Measurements from ENCODE around the gene PYCR2. TPM values are rescaled to one million over a fixed set of nuclear protein-coding genes. Genes with fewer than 3 reads are reported as not detected.

The PYCR2 gene
- total RNA-seq, 1 experiment from 2014 or later, result 173 TPM

DNA sequence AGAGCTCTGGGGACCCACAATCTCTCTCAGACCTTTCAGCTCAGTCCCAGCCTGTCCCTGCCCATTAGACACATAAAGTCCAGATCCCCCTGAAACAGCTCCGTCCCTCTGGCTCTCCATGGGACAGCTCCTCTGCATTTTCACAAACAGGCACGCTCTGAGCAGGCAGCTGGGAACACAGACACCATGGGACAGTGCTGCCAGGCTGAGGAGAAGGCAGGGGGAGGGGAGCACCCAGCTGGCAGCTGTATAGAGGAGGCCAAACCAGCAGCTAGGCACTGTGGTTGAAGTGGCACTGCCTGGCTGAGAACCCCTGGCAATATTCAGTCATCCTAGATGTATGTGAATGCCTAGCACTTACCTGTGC is 43.8 kb downstream of the PYCR2 start:
- H3K27me3 Mint-ChIP-seq (ENCODE audit: insufficient read depth, unreplicated experiment), result no peaks in the 10 kb centered on the region
- peaks cover 63% of the 10 kb centered on the region for H3K4me1 Mint-ChIP-seq (ENCODE audit: insufficient read depth, unreplicated experiment)
- peak overlapping the region; percentile 91 for H3K4me3 Mint-ChIP-seq (ENCODE audit: unreplicated experiment)
- no peaks in the 10 kb centered on the region for H3K9me3 Mint-ChIP-seq (ENCODE audit: unreplicated experiment)
- POLR2A ChIA-PET, result interaction anchor here (0.5 to 8.6 kb wide), 7 partner anchors 17 to 315 kb away, joined by 3 to 263 read pairs (median 8); partner anchors contain the start of genes EPHX1, PYCR2 and SRP9
- H3K27ac Mint-ChIP-seq (ENCODE audit: low read depth, unreplicated experiment), result no peak overlapping the region
- intact Hi-C loops (cut with micrococcal nuclease), result no loop called here
- no peak for DNase-seq (ENCODE audit: unreplicated experiment)
- peaks cover 14% of the 10 kb centered on the region for H3K36me3 Mint-ChIP-seq (ENCODE audit: insufficient read depth, unreplicated experiment)
- no TSS peak for BruUV-seq (replicated peaks)
- TF ChIP-seq, protein P1, sequence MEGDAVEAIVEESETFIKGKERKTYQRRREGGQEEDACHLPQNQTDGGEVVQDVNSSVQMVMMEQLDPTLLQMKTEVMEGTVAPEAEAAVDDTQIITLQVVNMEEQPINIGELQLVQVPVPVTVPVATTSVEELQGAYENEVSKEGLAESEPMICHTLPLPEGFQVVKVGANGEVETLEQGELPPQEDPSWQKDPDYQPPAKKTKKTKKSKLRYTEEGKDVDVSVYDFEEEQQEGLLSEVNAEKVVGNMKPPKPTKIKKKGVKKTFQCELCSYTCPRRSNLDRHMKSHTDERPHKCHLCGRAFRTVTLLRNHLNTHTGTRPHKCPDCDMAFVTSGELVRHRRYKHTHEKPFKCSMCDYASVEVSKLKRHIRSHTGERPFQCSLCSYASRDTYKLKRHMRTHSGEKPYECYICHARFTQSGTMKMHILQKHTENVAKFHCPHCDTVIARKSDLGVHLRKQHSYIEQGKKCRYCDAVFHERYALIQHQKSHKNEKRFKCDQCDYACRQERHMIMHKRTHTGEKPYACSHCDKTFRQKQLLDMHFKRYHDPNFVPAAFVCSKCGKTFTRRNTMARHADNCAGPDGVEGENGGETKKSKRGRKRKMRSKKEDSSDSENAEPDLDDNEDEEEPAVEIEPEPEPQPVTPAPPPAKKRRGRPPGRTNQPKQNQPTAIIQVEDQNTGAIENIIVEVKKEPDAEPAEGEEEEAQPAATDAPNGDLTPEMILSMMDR (IDR thresholded peaks at IDR 0.05; ENCODE audit: unreplicated experiment), result no peak
- CTCF ChIA-PET, result interaction anchor here (0.7 to 6.7 kb wide), 10 partner anchors 9 to 405 kb away, joined by 3 to 43 read pairs (median 12); partner anchors contain the start of genes EPHX1 and PYCR2

- DNase-seq (ENCODE audit: unreplicated experiment), result no peak
- Mint-ChIP-seq H3K27me3 (ENCODE audit: insufficient read depth, unreplicated experiment) (no peaks in the 10 kb centered on the region), H3K9me3 (ENCODE audit: unreplicated experiment) (no peaks in the 10 kb centered on the region), H3K4me3 (ENCODE audit: unreplicated experiment) (no peak overlapping the region), H3K4me1 (ENCODE audit: insufficient read depth, unreplicated experiment) (peaks cover 64% of the 10 kb centered on the region), H3K27ac (ENCODE audit: low read depth, unreplicated experiment) (no peak overlapping the region), H3K36me3 (ENCODE audit: insufficient read depth, unreplicated experiment) (peaks cover 14% of the 10 kb centered on the region)
- intact Hi-C loops (cut with micrococcal nuclease), result no loop called here
- ChIA-PET POLR2A (interaction anchor here (1.1 to 8.6 kb wide), 3 partner anchors 18 to 101 kb away, joined by 4 to 263 read pairs (median 70); partner anchors contain the start of genes PYCR2 and SRP9), CTCF (interaction anchor here (0.6 to 6.7 kb wide), 9 partner anchors 34 to 404 kb away, joined by 3 to 43 read pairs (median 8); partner anchors contain the start of genes EPHX1 and PYCR2)
- BruUV-seq (replicated peaks), result no TSS peak
- TF ChIP-seq, protein P1 (IDR thresholded peaks at IDR 0.05; ENCODE audit: unreplicated experiment), result no peak
Measured at GRCh38 chr1:225879521-225880221, 44.4 kb downstream of the PYCR2 start.

GRCh38 chr1:225878282-225878681 is 45.8 kb downstream of the PYCR2 start:
- Mint-ChIP-seq H3K4me3 (ENCODE audit: unreplicated experiment) (no peak overlapping the region), H3K9me3 (ENCODE audit: unreplicated experiment) (no peaks in the 10 kb centered on the region), H3K27ac (ENCODE audit: low read depth, unreplicated experiment) (no peak overlapping the region), H3K4me1 (ENCODE audit: insufficient read depth, unreplicated experiment) (peaks cover 55% of the 10 kb centered on the region), H3K36me3 (ENCODE audit: insufficient read depth, unreplicated experiment) (peaks cover 21% of the 10 kb centered on the region), H3K27me3 (ENCODE audit: insufficient read depth, unreplicated experiment) (no peaks in the 10 kb centered on the region)
- POLR2A ChIA-PET, result interaction anchor here (1.8 kb wide), 1 partner anchor 45 kb away, joined by 17 read pairs; the partner anchor contains the start of gene PYCR2
- DNase-seq (ENCODE audit: unreplicated experiment), result no peak
- BruUV-seq (replicated peaks), result no TSS peak
- CTCF ChIA-PET, result interaction anchor here (0.6 to 6.7 kb wide), 10 partner anchors 17 to 408 kb away, joined by 3 to 43 read pairs (median 5); partner anchors contain the start of gene EPHX1
- intact Hi-C loops (cut with micrococcal nuclease), result no loop called here
- TF ChIP-seq, protein P1 (IDR thresholded peaks at IDR 0.05; ENCODE audit: unreplicated experiment), result no peak

DNA sequence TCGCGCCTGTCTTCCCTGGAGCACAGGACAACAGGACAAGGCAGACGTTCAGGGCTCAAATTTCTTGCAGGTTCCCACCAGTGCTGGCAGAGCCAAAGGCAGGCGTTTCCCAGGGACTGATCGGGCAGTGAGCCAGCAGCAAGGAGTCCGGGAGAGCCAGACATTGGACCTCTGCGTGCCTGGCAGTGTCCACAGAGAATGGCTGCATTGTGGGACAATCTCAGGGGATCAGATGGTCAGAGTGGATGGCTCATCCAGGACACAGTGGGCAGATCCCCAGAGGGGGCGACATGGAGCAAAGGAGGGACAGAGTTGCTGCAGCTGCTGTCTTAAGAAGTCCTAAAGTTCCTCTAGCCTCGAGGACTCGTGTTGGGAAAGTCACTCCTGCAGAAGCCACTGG is 46.5 kb downstream of the PYCR2 start:
- CTCF ChIA-PET, result interaction anchor here (0.6 to 6.7 kb wide), 17 partner anchors 10 to 407 kb away, joined by 3 to 43 read pairs (median 6); partner anchors contain the start of gene EPHX1

More for the DNA sequence above, 46.5 kb downstream of the PYCR2 start:
- DNase-seq (ENCODE audit: unreplicated experiment), result peak; percentile 64
- TF ChIP-seq, protein P1 (IDR thresholded peaks at IDR 0.05; ENCODE audit: unreplicated experiment), result peak; percentile 42
- no peak overlapping the region for H3K4me3 Mint-ChIP-seq (ENCODE audit: unreplicated experiment)
- peaks cover 51% of the 10 kb centered on the region for H3K4me1 Mint-ChIP-seq (ENCODE audit: insufficient read depth, unreplicated experiment)
- H3K9me3 Mint-ChIP-seq (ENCODE audit: unreplicated experiment), result no peaks in the 10 kb centered on the region
- POLR2A ChIA-PET, result interaction anchor here (1.8 kb wide), 1 partner anchor 46 kb away, joined by 17 read pairs; the partner anchor contains the start of gene PYCR2
- intact Hi-C loops (cut with micrococcal nuclease), result no loop called here
- peaks cover 28% of the 10 kb centered on the region for H3K36me3 Mint-ChIP-seq (ENCODE audit: insufficient read depth, unreplicated experiment)
- no peak overlapping the region for H3K27ac Mint-ChIP-seq (ENCODE audit: low read depth, unreplicated experiment)
- no TSS peak for BruUV-seq (replicated peaks)
- no peaks in the 10 kb centered on the region for H3K27me3 Mint-ChIP-seq (ENCODE audit: insufficient read depth, unreplicated experiment)

Data from MCF 10A (cell line).